Fibroblast of lung (primary cell): Measurements from ENCODE around the gene ARID2. TPM values are rescaled to one million over a fixed set of nuclear protein-coding genes. Genes with fewer than 3 reads are reported as not detected.

Source experiments
- DNase-seq, 2 donors: peaks; one replicate each; pipeline versions ENCODE4 v3.0.0 to v3.0.0-alpha.2; 2010; ENCODE audit warnings: low read depth in 2 of 2
- H2AFZ ChIP-seq: 2 replicates; pipeline ENCODE4 v1.5.1; 2012; ENCODE audit warnings: low read length, control low read depth, inconsistent platforms
- H3K27ac ChIP-seq: 2 replicates; pipeline ENCODE4 v1.5.1; 2011; ENCODE audit warnings: low read length, control low read depth; ENCODE audit not compliant: insufficient read depth
- H3K27me3 ChIP-seq: 2 replicates; pipeline ENCODE4 v1.5.1; 2011; ENCODE audit warnings: mild to moderate bottlenecking, low read length; ENCODE audit not compliant: control insufficient read depth, insufficient read depth
- H3K36me3 ChIP-seq: 2 replicates; pipeline ENCODE4 v1.5.1; 2011; ENCODE audit warnings: low read length; ENCODE audit not compliant: control insufficient read depth, insufficient read depth
- H3K4me1 ChIP-seq: 2 replicates; pipeline ENCODE4 v1.5.1; 2011; ENCODE audit warnings: low read length; ENCODE audit not compliant: control insufficient read depth, insufficient read depth; ENCODE audit errors: extremely low read depth
- H3K4me2 ChIP-seq: 2 replicates; pipeline ENCODE4 v1.5.1; 2011; ENCODE audit warnings: low read length, control low read depth; ENCODE audit not compliant: insufficient read depth; ENCODE audit errors: extremely low read depth
- H3K4me3 ChIP-seq, 4 experiments: fragments of 200-600 bp in 1 of 4; sonication (generic) in 1 of 4; replicated peaks in 1 of 4; 2 replicates each; pipeline ENCODE4 v1.5.1; 2011 to 2016; ENCODE audit warnings: low read length in 4 of 4, low read depth in 3 of 4, mild to moderate bottlenecking in 3 of 4, control low read depth in 2 of 4, inconsistent platforms in 1 of 4, mixed read lengths in 1 of 4; ENCODE audit not compliant: insufficient read depth in 1 of 4; ENCODE audit errors: control extremely low read depth in 1 of 4
- H3K79me2 ChIP-seq: 2 replicates; pipeline ENCODE4 v1.5.1; 2012; ENCODE audit warnings: mild to moderate bottlenecking, low read length, inconsistent platforms; ENCODE audit not compliant: control insufficient read depth, insufficient read depth
- H3K9ac ChIP-seq: 2 replicates; pipeline ENCODE4 v1.5.1; 2011; ENCODE audit warnings: mild to moderate bottlenecking, low read length, control low read depth; ENCODE audit not compliant: insufficient read depth
- H3K9me3 ChIP-seq: 2 replicates; pipeline ENCODE4 v1.5.1; 2012; ENCODE audit warnings: low read depth, low read length; ENCODE audit not compliant: control insufficient read depth, insufficient read depth
- H4K20me1 ChIP-seq: 2 replicates; pipeline ENCODE4 v1.5.1; 2011; ENCODE audit warnings: low read length; ENCODE audit not compliant: control insufficient read depth, insufficient read depth; ENCODE audit errors: extremely low read depth
- CTCF ChIP-seq, 2 donors: IDR thresholded peaks in 1 of 2; conservative IDR thresholded peaks in 1 of 2; 1 replicate in 1 of 2; 2 replicates in 1 of 2; pipeline ENCODE4 v1.5.1; 2011 to 2012; ENCODE audit warnings: low read length in 2 of 2, control low read depth in 1 of 2, inconsistent platforms in 1 of 2, low read depth in 1 of 2, mild to moderate bottlenecking in 1 of 2
- EZH2 ChIP-seq: IDR thresholded peaks from 2 replicates; pipeline ENCODE4 v1.5.1; 2012; ENCODE audit warnings: low read length, control low read depth, mild to moderate bottlenecking; ENCODE audit errors: missing control alignments
- polyA plus RNA-seq, 2 donors: library from polyadenylated mRNA; depleted of rRNA in 1 of 2; stranded (reverse) in 1 of 2; unstranded in 1 of 2; fragments of >200 nt; gene quantifications; 2 replicates each; pipeline ENCODE4 v1.2.1, GENCODE V29; 2011 to 2012; ENCODE audit warnings: missing spikeins in 1 of 2
- total RNA-seq: library from RNA; depleted of rRNA; stranded (reverse); fragments of >200 nt; gene quantifications from 2 replicates; pipeline ENCODE4 v1.2.1, GENCODE V29; 2014

The ARID2 gene
- total and polyA plus RNA-seq, 2 donors (not counting 1 experiment from before 2014, with no cell fraction given) = 14.5 to 15.7 TPM

GRCh38 chr12:45728630-45729232 is 775 bp upstream of the ARID2 start:
- Histone ChIP-seq H4K20me1 (no peaks in the 10 kb centered on the region), H3K36me3 (no peaks in the 10 kb centered on the region), H3K79me2 (peaks cover 57% of the 10 kb centered on the region), H3K9me3 (no peaks in the 10 kb centered on the region), H3K4me1 (peaks cover 6% of the 10 kb centered on the region), H3K27me3 (no peaks in the 10 kb centered on the region), H2AFZ (peak overlapping the region; percentile 54), H3K27ac (peak overlapping the region; percentile 95), H3K9ac (peak overlapping the region; percentile 82), H3K4me3 (peak overlapping the region; percentile 87 to 96 (median 95)), H3K4me2 (peak overlapping the region; percentile 89)
- peak; percentile 69 to 88 for TF ChIP-seq CTCF (conservative IDR thresholded peaks at IDR 0.05 in 1 of 2, IDR thresholded peaks at IDR 0.05 in 1 of 2; ENCODE audit: low read depth in 1 of 2, low read length in 2 of 2)
- no peak for TF ChIP-seq EZH2
- peak; percentile 97 to 98 for DNase-seq

GRCh38 chr12:45730084-45730347 is 510 bp downstream of the ARID2 start:
- Histone ChIP-seq H3K36me3 (no peaks in the 10 kb centered on the region), H3K4me3 (peak overlapping the region; percentile 76 to 93 (median 82)), H3K79me2 (peaks cover 59% of the 10 kb centered on the region), H3K9me3 (no peaks in the 10 kb centered on the region), H2AFZ (peak overlapping the region; percentile 29), H3K4me1 (peaks cover 6% of the 10 kb centered on the region), H3K27ac (peak overlapping the region; percentile 95), H3K4me2 (no peak overlapping the region), H3K27me3 (no peaks in the 10 kb centered on the region), H3K9ac (peak overlapping the region; percentile 78), H4K20me1 (no peaks in the 10 kb centered on the region)
- no peak for TF ChIP-seq CTCF (conservative IDR thresholded peaks at IDR 0.05 in 1 of 2, IDR thresholded peaks at IDR 0.05 in 1 of 2; ENCODE audit: low read depth in 1 of 2, low read length in 2 of 2)
- no peak for TF ChIP-seq EZH2
- DNase-seq = no peak

GRCh38 chr12:45730348-45731189 is 1.1 kb downstream of the ARID2 start:
- peak; percentile 49 to 61 for DNase-seq
- peaks cover 6% of the 10 kb centered on the region for H3K4me1 ChIP-seq
- H3K79me2 ChIP-seq = peaks cover 60% of the 10 kb centered on the region
- H3K9me3 ChIP-seq = no peaks in the 10 kb centered on the region
- no peaks in the 10 kb centered on the region for H3K36me3 ChIP-seq
- H4K20me1 ChIP-seq = no peaks in the 10 kb centered on the region
- H3K4me2 ChIP-seq = peak overlapping the region; percentile 89
- H3K9ac ChIP-seq = peak overlapping the region; percentile 69
- H3K27me3 ChIP-seq = no peaks in the 10 kb centered on the region
- peak overlapping the region; percentile 61 for H2AFZ ChIP-seq
- peak overlapping the region; percentile 73 to 93 (median 86) for H3K4me3 ChIP-seq
- peak overlapping the region; percentile 79 for H3K27ac ChIP-seq
- TF ChIP-seq EZH2 = no peak
- TF ChIP-seq CTCF (conservative IDR thresholded peaks at IDR 0.05 in 1 of 2, IDR thresholded peaks at IDR 0.05 in 1 of 2; ENCODE audit: low read depth in 1 of 2, low read length in 2 of 2) = no peak
